Mesangial cell (primary cell): Measurements from ENCODE around the gene PHKA1. TPM values are rescaled to one million over a fixed set of nuclear protein-coding genes. Genes with fewer than 3 reads are reported as not detected.

ENCODE experiments used
- total RNA-seq: library from RNA; depleted of rRNA; stranded (reverse); fragments of >200 nt; gene quantifications from 2 replicates; pipeline ENCODE4 v1.2.3, GENCODE V29; 2015

PHKA1 gene
- 4.9 and 6.0 TPM in 2 replicates for total RNA-seq

DNA sequence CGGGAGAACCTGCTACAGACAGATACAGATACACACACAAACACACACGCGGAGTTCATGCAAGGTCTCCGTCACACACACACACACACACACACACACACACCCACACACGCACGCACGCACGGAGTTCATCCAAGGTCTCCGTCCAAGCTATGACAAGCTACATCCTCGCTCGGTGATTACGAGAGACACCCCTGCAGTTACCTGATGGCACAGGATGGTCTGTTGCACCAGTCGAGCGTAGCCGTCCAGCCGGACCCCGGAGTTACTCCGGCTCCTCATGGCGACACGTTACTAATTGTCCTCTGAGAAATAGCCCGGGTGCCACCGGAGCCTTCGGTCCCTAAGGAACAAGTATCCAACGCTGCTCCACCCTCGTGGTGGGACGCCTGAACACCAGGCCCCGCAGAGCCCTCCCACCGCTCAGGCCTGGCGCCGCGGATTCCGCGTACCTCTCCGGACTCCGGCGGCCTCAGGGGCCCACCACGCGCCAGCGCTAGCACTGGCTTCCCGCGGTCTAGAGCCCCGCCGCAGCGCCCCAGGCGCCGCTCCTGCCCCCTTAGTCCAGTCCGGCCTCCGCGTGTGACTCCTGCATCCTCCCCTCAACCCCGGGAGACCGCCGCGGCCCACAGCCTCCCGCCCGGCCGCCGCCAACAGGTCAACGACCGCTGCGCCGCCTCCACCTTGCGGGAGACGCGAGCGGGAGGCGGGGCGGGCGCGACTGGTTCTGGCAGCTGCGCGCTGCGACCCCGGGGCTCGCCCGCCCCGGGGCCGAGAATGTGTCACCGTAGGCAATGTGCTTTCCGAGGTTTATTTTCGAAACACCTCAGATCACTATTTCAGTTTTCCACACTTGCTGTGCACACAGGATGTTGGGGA lies at the start of gene PHKA1:
Gene PHKA1 (minus strand): TSS at position 708 of the 879 bp plus-strand sequence. CDS start 426 bp downstream, at position 282.

DNA sequence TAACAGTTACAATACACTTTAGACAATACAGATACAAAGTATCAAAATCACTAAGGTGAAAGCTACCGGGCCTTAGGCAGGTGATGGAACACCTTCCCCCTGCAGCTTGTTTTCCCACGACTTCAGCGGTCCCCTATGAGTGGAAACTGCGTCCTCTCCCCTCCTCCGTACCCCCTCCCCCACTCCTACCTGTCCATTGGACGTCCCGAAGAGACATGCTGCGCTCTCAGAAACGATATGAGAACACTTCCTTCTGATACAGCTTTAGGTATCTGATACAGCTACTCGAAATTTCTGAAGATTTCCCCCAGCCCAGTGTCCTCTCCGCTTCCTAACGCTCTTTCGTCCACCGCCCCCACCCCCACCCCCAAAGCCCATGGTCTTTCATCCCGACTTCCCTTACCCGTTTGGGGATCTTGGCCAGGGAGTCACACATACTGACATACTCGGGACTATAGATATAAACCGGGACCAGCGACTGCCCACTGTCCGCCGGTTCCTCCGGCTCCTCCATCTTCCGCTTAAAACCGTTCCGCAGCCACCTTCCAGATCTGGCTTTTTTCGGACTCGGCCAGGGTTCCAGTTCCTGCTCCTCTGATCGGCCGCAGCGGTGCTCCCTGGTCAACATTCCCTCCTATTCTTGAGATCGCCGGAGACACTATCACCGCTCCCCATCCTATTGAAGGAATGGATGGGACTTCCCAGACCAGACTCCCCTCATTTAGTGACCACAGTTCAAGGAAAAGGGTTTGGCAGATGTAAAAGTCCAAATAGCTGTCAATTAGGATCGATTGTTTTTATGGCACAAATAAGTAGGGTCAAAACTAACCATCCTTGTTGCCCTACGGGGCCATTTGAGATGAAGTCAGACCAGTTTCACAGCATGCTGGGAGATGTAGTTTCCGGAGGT lies 141.6 kb downstream of the PHKA1 start, which contains the start of gene HDAC8:
Gene HDAC8 (minus strand): TSS at position 596 of the 910 bp plus-strand sequence. CDS start 82 bp downstream, at position 514.

Other genes with a start within 250 kb of the PHKA1 start
- gene HDAC8, start 141.5 kb downstream of the PHKA1 start, total RNA-seq = 12.0 and 13.4 TPM in 2 replicates
- gene DMRTC1B, start 62.6 kb upstream of the PHKA1 start, total RNA-seq = not detected in 2 replicates
- not detected in 2 replicates for gene FAM236B, start 68.4 kb upstream of the PHKA1 start, total RNA-seq
- not detected in 2 replicates for gene FAM236D, start 93.9 kb upstream of the PHKA1 start, total RNA-seq
- not detected in 2 replicates for gene FAM236C, start 198.3 kb upstream of the PHKA1 start, total RNA-seq
- gene FAM236A, start 223.9 kb upstream of the PHKA1 start, total RNA-seq = not detected in 2 replicates
- not detected in 2 replicates for gene DMRTC1, start 229.5 kb upstream of the PHKA1 start, total RNA-seq